Uterus (tissue), 2 donors: ENCODE results near the gene UGGT2.

Source experiments
- POLR2A ChIP-seq, 2 donors: fragments of 450-650 bp; IDR thresholded peaks; one replicate each; pipeline ENCODE4 v1.6.1; 2016; ENCODE audit warnings: antibody characterized with exemption in 2 of 2, mild to moderate bottlenecking in 1 of 2, moderate library complexity in 1 of 2
- TF ChIP-seq, protein P1 (sequence below), 4 experiments: fragments of 200-600 bp in 2 of 4; fragments of 450-650 bp in 2 of 4; sonication (generic) in 2 of 4; IDR thresholded peaks; one replicate each; pipeline ENCODE4 v1.5.1; 2016 to 2019; ENCODE audit warnings: antibody characterized with exemption in 4 of 4, mild to moderate bottlenecking in 2 of 4, moderate library complexity in 1 of 4

DNA sequence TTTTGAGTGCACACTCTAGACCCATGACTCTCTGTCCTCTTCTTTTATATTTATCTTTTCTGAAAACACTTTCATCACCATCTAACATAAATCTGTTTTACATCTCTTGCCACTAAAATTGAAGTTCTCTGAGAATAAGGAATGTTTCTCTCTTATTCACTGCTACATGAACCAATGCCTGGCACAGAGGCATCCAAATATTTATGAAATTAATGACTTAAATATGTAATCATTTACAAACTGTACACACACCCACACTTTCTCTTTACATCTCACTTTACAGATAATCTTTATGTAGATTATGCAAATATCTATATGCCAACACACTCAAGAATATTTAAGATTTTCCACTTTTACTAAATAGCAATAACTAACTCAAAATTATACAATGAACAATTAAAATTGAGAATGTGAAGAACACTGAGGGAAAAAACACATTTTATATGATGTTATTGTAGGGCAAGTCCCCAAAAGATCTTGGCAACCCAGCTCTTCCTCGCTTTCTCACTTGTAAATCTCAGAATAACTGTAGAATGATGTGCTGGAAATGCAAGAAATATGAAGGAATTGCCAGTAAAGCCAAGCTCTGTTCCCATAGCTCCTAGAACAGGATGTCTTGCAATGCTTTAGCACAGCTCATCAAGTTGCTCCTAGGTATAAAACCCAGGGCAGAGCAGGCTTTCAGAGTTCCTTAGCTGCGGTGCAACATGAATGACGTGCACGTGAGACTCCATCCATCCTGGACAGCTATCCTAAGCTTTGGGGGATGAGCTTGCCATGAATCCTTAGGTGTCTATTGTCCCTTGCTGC, 50.7 kb downstream of the UGGT2 start:
- TF ChIP-seq, protein P1, sequence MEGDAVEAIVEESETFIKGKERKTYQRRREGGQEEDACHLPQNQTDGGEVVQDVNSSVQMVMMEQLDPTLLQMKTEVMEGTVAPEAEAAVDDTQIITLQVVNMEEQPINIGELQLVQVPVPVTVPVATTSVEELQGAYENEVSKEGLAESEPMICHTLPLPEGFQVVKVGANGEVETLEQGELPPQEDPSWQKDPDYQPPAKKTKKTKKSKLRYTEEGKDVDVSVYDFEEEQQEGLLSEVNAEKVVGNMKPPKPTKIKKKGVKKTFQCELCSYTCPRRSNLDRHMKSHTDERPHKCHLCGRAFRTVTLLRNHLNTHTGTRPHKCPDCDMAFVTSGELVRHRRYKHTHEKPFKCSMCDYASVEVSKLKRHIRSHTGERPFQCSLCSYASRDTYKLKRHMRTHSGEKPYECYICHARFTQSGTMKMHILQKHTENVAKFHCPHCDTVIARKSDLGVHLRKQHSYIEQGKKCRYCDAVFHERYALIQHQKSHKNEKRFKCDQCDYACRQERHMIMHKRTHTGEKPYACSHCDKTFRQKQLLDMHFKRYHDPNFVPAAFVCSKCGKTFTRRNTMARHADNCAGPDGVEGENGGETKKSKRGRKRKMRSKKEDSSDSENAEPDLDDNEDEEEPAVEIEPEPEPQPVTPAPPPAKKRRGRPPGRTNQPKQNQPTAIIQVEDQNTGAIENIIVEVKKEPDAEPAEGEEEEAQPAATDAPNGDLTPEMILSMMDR (IDR thresholded peaks at IDR 0.05): no peak
- TF ChIP-seq POLR2A (IDR thresholded peaks at IDR 0.05): no peak
